ENCODE results near the gene SPTBN2.

The SPTBN2 gene

GRCh38 chr11:66701432-66702240, 27.4 kb downstream of the SPTBN2 start:
- no peak overlapping the region for H3K4me3 ChIP-seq (ENCODE audit: low read length)
- TF ChIP-seq ZNF274 (IDR thresholded peaks at IDR 0.05; ENCODE audit: low read depth, low read length) = no peak

GRCh38 chr11:66700742-66701141, 28.3 kb downstream of the SPTBN2 start:
- H3K4me3 ChIP-seq (ENCODE audit: low read length) = no peak overlapping the region
- no peak for TF ChIP-seq ZNF274 (IDR thresholded peaks at IDR 0.05; ENCODE audit: low read depth, low read length)

- H3K4me3 ChIP-seq (ENCODE audit: low read length) = no peak overlapping the region
- TF ChIP-seq ZNF274 (IDR thresholded peaks at IDR 0.05; ENCODE audit: low read depth, low read length) = no peak
Measured at GRCh38 chr11:66700337-66700736, 28.7 kb downstream of the SPTBN2 start.

GRCh38 chr11:66698491-66698890, 30.5 kb downstream of the SPTBN2 start:
- no peak overlapping the region for H3K4me3 ChIP-seq (ENCODE audit: low read length)
- no peak for TF ChIP-seq ZNF274 (IDR thresholded peaks at IDR 0.05; ENCODE audit: low read depth, low read length)

DNA sequence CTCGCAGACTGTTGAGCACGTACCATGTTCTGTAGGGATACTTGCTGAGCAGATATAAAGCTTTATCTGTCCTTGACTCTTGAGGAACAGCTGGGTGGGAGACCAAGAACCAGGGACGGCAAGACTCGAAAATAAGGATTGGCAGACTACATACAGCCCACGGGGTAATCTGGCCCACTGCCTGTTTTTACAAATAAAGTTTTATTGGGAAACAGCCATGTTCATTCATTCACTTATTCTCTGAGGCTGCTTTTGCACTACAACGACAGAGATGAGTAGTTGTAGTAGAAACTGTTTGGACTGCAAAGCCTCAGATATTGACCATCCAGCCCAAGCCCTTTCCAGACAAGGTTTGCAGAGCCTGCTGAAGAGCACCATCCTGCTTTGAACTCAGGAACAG, 31.0 kb downstream of the SPTBN2 start:
- H3K4me3 ChIP-seq (ENCODE audit: low read length) = no peak overlapping the region
- no peak for TF ChIP-seq ZNF274 (IDR thresholded peaks at IDR 0.05; ENCODE audit: low read depth, low read length)

DNA sequence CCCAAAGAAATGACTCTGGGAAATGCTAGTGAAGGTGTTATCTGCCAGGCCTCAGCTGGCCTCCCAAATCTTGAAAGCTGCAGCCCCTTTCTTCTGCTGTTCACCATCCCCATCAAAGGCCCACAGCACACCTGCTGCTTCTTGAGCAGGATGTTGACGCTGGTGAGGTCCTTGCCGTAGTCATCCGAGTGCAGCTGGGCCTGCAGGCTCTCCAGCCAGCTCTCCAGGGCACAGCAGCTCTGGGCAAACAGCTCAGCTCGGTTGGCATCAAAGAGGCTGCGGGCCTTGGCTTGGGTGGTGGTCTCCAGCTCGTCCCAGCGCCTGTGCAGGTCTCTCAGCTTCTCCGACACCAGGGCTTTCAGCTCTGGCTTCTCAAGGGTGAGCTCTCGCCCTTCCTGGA, 32.9 kb downstream of the SPTBN2 start:
- no peak for TF ChIP-seq ZNF274 (IDR thresholded peaks at IDR 0.05; ENCODE audit: low read depth, low read length)
- H3K4me3 ChIP-seq (ENCODE audit: low read length) = no peak overlapping the region

DNA sequence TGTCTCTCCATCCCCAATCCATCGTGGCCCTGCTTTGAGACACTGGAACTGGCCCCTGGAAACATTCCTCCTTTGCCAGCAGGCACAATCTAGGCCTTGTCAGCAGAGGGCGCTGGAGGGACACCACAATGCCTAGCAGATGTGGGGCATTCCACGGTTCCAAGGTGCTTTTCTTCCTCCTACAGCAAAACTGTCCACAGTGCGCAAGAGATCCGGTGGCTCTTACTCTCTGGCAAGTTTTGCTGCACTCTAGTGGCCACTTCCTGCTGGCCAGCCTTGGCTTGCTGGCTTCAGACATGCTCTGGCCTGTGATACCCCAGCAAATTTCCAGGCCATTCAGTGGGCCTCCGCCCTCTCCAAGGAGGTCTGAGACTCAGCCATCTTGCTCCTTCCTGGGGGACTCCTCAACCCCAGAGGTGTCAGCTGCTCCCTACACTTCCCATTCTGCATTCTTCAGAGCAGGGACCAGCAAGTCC, 34.2 kb downstream of the SPTBN2 start:
- no peak overlapping the region for H3K4me3 ChIP-seq (ENCODE audit: low read length)
- no peak for TF ChIP-seq ZNF274 (IDR thresholded peaks at IDR 0.05; ENCODE audit: low read depth, low read length)

- H3K4me3 ChIP-seq (ENCODE audit: low read length) = no peak overlapping the region
- no peak for TF ChIP-seq ZNF274 (IDR thresholded peaks at IDR 0.05; ENCODE audit: low read depth, low read length)
Measured at GRCh38 chr11:66694056-66694410, 35.0 kb downstream of the SPTBN2 start.

DNA sequence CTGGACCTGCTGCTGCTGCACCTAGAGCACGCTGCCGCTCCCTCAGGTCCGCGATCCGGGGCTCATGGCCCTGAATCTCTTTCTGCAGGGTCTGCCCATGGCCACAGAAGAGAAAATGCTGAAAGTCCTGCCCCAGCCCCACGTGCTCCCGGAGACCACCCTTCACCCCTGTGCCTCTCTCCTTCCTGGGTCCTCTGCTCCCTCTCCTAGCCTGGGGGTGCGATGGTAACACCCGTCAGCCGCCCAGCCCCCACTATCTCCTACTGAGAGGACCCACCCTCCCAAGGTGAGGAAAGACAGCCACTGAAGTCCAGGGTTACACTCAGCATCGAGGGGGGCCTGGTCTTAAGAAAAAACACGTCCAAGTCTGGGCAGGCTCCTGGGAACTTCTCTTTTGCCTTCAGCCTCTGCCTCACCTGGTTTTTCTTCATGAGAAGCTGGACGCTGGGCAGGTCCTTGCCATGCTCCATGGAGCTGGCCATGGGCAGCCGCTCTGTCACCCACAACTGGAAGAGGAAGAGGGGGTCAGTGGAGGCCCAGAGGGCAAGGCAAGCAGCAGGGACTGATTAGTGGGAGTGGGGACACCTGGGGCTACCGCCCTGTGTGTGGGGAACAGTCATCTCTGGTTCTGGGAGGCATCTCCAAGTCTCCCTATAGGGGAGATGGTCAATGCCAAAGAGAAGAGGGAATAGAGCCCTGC, 35.5 kb downstream of the SPTBN2 start:
- TF ChIP-seq ZNF274 (IDR thresholded peaks at IDR 0.05; ENCODE audit: low read depth, low read length) = no peak
- H3K4me3 ChIP-seq (ENCODE audit: low read length) = no peak overlapping the region

GRCh38 chr11:66692871-66693331, 36.1 kb downstream of the SPTBN2 start:
- no peak overlapping the region for H3K4me3 ChIP-seq (ENCODE audit: low read length)

GRCh38 chr11:66692446-66692845, 36.6 kb downstream of the SPTBN2 start:
- no peak overlapping the region for H3K4me3 ChIP-seq (ENCODE audit: low read length)
- no peak for TF ChIP-seq ZNF274 (IDR thresholded peaks at IDR 0.05; ENCODE audit: low read depth, low read length)

More at GRCh38 chr11:66692871-66693331, 36.1 kb downstream of the SPTBN2 start:
- TF ChIP-seq ZNF274 (IDR thresholded peaks at IDR 0.05; ENCODE audit: low read depth, low read length) = no peak

- H3K4me3 ChIP-seq (ENCODE audit: low read length) = no peak overlapping the region
- no peak for TF ChIP-seq ZNF274 (IDR thresholded peaks at IDR 0.05; ENCODE audit: low read depth, low read length)
Measured at GRCh38 chr11:66691311-66691980, 37.6 kb downstream of the SPTBN2 start.

DNA sequence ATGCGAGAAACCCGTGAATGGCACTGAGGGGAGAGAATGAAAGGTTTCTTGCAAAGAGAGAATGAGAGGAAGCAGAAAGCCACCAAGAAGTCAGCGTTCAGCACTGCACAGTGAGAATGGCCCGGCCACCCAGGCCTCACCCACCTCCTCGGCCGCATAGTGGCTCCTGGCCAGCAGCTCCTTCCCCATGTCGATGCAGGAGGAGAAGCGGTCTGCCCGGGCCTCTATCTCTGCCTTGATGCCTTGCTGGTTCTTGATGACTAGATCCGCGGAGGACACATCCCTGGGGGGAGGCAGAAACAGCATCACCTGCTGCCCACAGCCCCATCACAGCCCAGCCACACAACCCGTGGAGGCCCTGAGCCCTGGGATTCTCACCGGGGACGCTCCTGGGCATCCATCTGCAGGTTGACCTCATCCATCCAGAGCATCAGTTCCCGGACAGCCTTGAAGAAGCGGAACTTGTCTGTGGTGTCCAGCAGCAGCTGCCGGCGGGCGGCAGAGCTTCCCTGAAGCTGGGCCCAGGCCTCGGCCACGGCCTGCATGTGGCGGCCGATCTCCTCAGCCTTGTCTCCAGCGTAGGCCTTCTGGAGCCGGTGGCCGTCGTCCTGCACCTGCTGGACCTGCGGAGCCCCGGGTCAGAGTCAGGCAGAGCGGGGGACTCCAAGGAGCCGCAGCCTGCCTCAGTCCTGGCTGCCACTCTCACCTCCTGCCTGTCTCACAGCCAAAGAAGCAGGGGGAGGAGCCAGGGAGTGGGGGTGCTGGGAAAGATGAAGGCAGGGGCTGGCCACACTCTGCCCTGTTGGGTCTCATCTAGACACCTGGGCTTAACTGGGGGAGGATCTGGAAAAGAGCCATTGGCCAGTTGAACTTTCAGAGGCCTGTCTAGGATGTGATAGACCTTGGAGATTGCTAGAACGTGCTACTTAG, 39.1 kb downstream of the SPTBN2 start:
- H3K4me3 ChIP-seq (ENCODE audit: low read length) = no peak overlapping the region
- TF ChIP-seq ZNF274 (IDR thresholded peaks at IDR 0.05; ENCODE audit: low read depth, low read length) = no peak
